Karpas-422 (cell line): ENCODE results near the gene ROBO4. TPM values are rescaled to one million over a fixed set of nuclear protein-coding genes. Genes with fewer than 3 reads are reported as not detected.

ENCODE experiments used
- DNase-seq: peaks from one replicate; pipeline ENCODE4 v3.0.0-alpha.2; 2015
- H2AFZ ChIP-seq: fragments of 200-600 bp; sonication (generic); 2 replicates; pipeline ENCODE4 v1.6.1; 2014; ENCODE audit warnings: antibody characterized with exemption, low read length, mixed read lengths
- H3K27ac ChIP-seq: fragments of 200-600 bp; sonication (generic); 2 replicates; pipeline ENCODE4 v1.5.1; 2014; ENCODE audit warnings: mild to moderate bottlenecking, low read length, moderate library complexity
- H3K27me3 ChIP-seq: fragments of 200-600 bp; sonication (generic); 2 replicates; pipeline ENCODE4 v1.6.1; 2014; ENCODE audit warnings: low read length, mixed read lengths
- H3K36me3 ChIP-seq: fragments of 200-600 bp; sonication (generic); 2 replicates; pipeline ENCODE4 v1.6.1; 2014; ENCODE audit warnings: low read length, mixed read lengths; ENCODE audit not compliant: insufficient read depth
- H3K4me1 ChIP-seq: fragments of 200-600 bp; sonication (generic); 2 replicates; pipeline ENCODE4 v1.6.1; 2014; ENCODE audit warnings: mild to moderate bottlenecking, low read length, mixed read lengths
- H3K4me2 ChIP-seq: fragments of 200-600 bp; sonication (generic); 2 replicates; pipeline ENCODE4 v1.6.1; 2014; ENCODE audit warnings: low read length, low read depth, mild to moderate bottlenecking; ENCODE audit not compliant: poor library complexity, severe bottlenecking
- H3K4me3 ChIP-seq: fragments of 200-600 bp; sonication (generic); 2 replicates; pipeline ENCODE4 v1.5.1; 2014; ENCODE audit warnings: mild to moderate bottlenecking, antibody characterized with exemption, low read length, mixed read lengths
- H3K79me2 ChIP-seq: fragments of 200-600 bp; sonication (generic); 2 replicates; pipeline ENCODE4 v1.6.1; 2014; ENCODE audit warnings: mild to moderate bottlenecking, low read length, mixed read lengths
- H3K9ac ChIP-seq: fragments of 200-600 bp; sonication (generic); 2 replicates; pipeline ENCODE4 v1.6.0; 2014; ENCODE audit warnings: low read length
- H3K9me2 ChIP-seq: fragments of 200-600 bp; sonication (generic), shearing (Covaris generic); replicated peaks from 2 replicates; pipeline ENCODE4 v1.6.0; 2014; ENCODE audit warnings: mild to moderate bottlenecking, low read length, moderate library complexity; ENCODE audit not compliant: insufficient read depth
- H3K9me3 ChIP-seq: fragments of 300-700, 200-600 bp; sonication (generic); 2 replicates; pipeline ENCODE4 v1.6.1; 2014; ENCODE audit warnings: low read length, mixed read lengths
- H4K20me1 ChIP-seq: fragments of 200-600 bp; sonication (generic); 2 replicates; pipeline ENCODE4 v1.6.1; 2014; ENCODE audit warnings: mild to moderate bottlenecking, antibody characterized with exemption, low read length, low read depth; ENCODE audit not compliant: insufficient read depth
- total RNA-seq: library from RNA; depleted of rRNA; stranded (reverse); fragments of >200 nt; shearing (Covaris generic); gene quantifications from 2 replicates; pipeline ENCODE4 v1.2.3, GENCODE V29; 2014; ENCODE audit warnings: low replicate concordance

ROBO4 gene
- total RNA-seq, 1 experiment from 2014 or later, result not detected

DNA sequence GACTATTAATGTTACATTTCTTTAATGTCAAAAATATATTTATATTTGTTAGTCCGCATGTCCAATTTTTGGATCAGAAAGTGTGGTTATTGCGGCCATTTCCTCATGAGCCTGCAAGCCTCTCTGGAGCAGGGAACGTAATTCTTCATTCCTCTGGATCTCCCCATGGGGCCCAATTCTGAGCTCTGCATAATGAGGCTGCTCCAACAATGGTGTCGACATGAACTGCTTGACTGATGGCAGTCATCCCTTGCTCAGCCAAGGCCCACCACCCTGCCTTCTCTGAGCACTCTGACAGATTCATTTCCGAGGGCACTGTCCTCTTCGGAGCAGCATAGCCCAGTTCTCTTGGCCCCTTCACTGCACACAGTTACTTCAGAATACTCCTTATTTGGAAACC lies 41.3 kb upstream of the ROBO4 start:
- H2AFZ ChIP-seq, result no peak overlapping the region
- H3K4me3 ChIP-seq, result no peak overlapping the region
- H3K79me2 ChIP-seq, result no peaks in the 10 kb centered on the region
- H3K4me2 ChIP-seq, result no peak overlapping the region
- H3K36me3 ChIP-seq, result no peaks in the 10 kb centered on the region
- H3K27ac ChIP-seq, result no peak overlapping the region
- H3K9me2 ChIP-seq, result no peaks in the 10 kb centered on the region
- H3K27me3 ChIP-seq, result no peaks in the 10 kb centered on the region
- no peaks in the 10 kb centered on the region for H3K9me3 ChIP-seq
- H3K4me1 ChIP-seq, result no peaks in the 10 kb centered on the region
- H4K20me1 ChIP-seq, result no peaks in the 10 kb centered on the region
- DNase-seq, result no peak
- H3K9ac ChIP-seq, result no peak overlapping the region

DNA sequence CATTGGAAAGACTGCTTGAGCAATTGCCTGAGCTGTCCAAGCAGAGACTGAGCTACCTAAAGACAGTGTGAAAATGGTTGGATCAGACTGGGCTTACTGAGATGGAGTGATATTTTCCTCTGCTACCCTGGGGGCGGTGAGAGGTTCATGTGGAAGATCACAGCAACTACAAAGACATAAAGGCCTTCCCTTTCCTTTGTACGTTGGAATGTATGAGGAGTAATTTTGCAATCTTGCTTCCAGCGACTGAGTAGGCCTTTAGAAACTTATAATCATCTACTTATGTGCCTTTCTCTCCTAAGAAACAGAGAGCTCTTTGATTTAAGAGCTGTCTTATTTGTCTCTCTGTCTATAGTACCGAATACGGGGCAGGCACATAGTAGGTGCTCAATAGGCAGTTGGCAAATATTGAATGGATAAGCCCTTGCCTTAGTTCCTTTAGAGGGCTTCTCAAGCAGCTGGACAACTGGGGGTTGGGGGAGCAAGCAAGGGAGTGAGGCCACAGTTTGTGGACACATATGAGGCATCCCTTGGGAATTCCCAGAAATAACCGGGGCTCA lies 40.6 kb upstream of the ROBO4 start:
- Histone ChIP-seq H2AFZ (no peak overlapping the region), H3K27ac (no peak overlapping the region), H3K4me3 (no peak overlapping the region), H3K27me3 (no peaks in the 10 kb centered on the region), H3K9me3 (no peaks in the 10 kb centered on the region), H3K4me1 (no peaks in the 10 kb centered on the region), H4K20me1 (no peaks in the 10 kb centered on the region), H3K79me2 (no peaks in the 10 kb centered on the region), H3K4me2 (no peak overlapping the region), H3K36me3 (no peaks in the 10 kb centered on the region), H3K9me2 (no peaks in the 10 kb centered on the region), H3K9ac (no peak overlapping the region)
- no peak for DNase-seq

DNA sequence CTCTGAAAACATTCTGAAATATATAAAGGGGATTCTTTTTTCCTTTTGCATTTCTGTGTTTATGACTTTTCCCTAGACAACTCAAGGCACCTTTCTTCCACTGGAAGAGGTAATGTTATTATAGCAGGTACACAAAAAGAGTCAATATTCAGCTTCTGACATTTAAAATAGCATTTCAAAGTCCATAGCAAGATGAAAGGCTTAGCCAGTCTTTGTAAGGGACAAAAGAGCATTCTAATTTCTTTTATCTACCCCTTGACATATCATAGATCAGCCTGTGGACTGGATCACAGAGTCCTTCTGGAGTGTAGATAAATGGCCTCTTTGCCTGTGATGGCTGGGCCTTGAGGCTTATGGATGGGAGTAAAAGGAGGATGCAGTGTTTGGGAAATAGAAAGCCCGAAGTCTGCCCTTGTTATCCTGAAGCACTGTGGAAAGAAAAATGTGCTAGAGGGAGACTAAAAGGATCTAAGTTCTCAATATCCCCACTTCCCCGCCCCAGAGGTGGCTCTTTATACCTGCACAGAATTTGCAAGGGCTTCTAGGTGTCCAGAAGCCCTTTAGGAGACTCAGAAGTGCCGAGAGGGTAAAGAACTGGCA lies 39.8 kb upstream of the ROBO4 start:
- H3K79me2 ChIP-seq, result no peaks in the 10 kb centered on the region
- no peak overlapping the region for H3K27ac ChIP-seq
- H4K20me1 ChIP-seq, result no peaks in the 10 kb centered on the region
- no peaks in the 10 kb centered on the region for H3K27me3 ChIP-seq
- no peaks in the 10 kb centered on the region for H3K9me2 ChIP-seq
- no peak overlapping the region for H3K4me2 ChIP-seq
- DNase-seq, result no peak
- H3K4me1 ChIP-seq, result no peaks in the 10 kb centered on the region
- no peaks in the 10 kb centered on the region for H3K9me3 ChIP-seq
- H3K9ac ChIP-seq, result no peak overlapping the region
- H2AFZ ChIP-seq, result no peak overlapping the region
- no peak overlapping the region for H3K4me3 ChIP-seq
- no peaks in the 10 kb centered on the region for H3K36me3 ChIP-seq

- no peak within 1 kb of the TSS for H2AFZ ChIP-seq
- H3K4me1 ChIP-seq, result no peaks in the 10 kb centered on the region
- no peak within 1 kb of the TSS for H3K4me2 ChIP-seq
- no peak for DNase-seq
- no peak within 1 kb of the TSS for H3K9ac ChIP-seq
- no peaks in the 10 kb centered on the region for H3K36me3 ChIP-seq
- no peaks in the 10 kb centered on the region for H4K20me1 ChIP-seq
- H3K27me3 ChIP-seq, result no peaks in the 10 kb centered on the region
- no peak within 1 kb of the TSS for H3K27ac ChIP-seq
- no peaks in the 10 kb centered on the region for H3K9me3 ChIP-seq
- H3K4me3 ChIP-seq, result no peak within 1 kb of the TSS
- H3K79me2 ChIP-seq, result no peaks in the 10 kb centered on the region
- no peaks in the 10 kb centered on the region for H3K9me2 ChIP-seq
These were observed 38.2 kb upstream of the ROBO4 start, which contains the start of gene HEPACAM for GRCh38 chr11:124935548-124936514. Gene HEPACAM, minus strand, starts transcription at chr11:124936047. Its CDS starts 41 bp downstream, at chr11:124936006.

- no peaks in the 10 kb centered on the region for H3K36me3 ChIP-seq
- H3K4me2 ChIP-seq, result no peak overlapping the region
- no peaks in the 10 kb centered on the region for H3K79me2 ChIP-seq
- H3K4me1 ChIP-seq, result no peaks in the 10 kb centered on the region
- H3K9ac ChIP-seq, result no peak overlapping the region
- DNase-seq, result no peak
- no peaks in the 10 kb centered on the region for H3K27me3 ChIP-seq
- H3K4me3 ChIP-seq, result no peak overlapping the region
- H4K20me1 ChIP-seq, result no peaks in the 10 kb centered on the region
- H3K9me3 ChIP-seq, result no peaks in the 10 kb centered on the region
- no peaks in the 10 kb centered on the region for H3K9me2 ChIP-seq
- no peak overlapping the region for H2AFZ ChIP-seq
- no peak overlapping the region for H3K27ac ChIP-seq
These were observed 37.3 kb upstream of the ROBO4 start for GRCh38 chr11:124934862-124935547.

GRCh38 chr11:124930799-124931198 lies 33.1 kb upstream of the ROBO4 start:
- H3K4me3 ChIP-seq, result no peak overlapping the region
- no peak overlapping the region for H3K27ac ChIP-seq
- H3K36me3 ChIP-seq, result no peaks in the 10 kb centered on the region
- H2AFZ ChIP-seq, result no peak overlapping the region
- DNase-seq, result no peak
- H3K9me2 ChIP-seq, result no peaks in the 10 kb centered on the region
- H3K79me2 ChIP-seq, result no peaks in the 10 kb centered on the region
- H3K4me2 ChIP-seq, result no peak overlapping the region
- H3K9ac ChIP-seq, result no peak overlapping the region
- no peaks in the 10 kb centered on the region for H3K27me3 ChIP-seq
- no peaks in the 10 kb centered on the region for H3K4me1 ChIP-seq
- H4K20me1 ChIP-seq, result no peaks in the 10 kb centered on the region
- H3K9me3 ChIP-seq, result no peaks in the 10 kb centered on the region

DNA sequence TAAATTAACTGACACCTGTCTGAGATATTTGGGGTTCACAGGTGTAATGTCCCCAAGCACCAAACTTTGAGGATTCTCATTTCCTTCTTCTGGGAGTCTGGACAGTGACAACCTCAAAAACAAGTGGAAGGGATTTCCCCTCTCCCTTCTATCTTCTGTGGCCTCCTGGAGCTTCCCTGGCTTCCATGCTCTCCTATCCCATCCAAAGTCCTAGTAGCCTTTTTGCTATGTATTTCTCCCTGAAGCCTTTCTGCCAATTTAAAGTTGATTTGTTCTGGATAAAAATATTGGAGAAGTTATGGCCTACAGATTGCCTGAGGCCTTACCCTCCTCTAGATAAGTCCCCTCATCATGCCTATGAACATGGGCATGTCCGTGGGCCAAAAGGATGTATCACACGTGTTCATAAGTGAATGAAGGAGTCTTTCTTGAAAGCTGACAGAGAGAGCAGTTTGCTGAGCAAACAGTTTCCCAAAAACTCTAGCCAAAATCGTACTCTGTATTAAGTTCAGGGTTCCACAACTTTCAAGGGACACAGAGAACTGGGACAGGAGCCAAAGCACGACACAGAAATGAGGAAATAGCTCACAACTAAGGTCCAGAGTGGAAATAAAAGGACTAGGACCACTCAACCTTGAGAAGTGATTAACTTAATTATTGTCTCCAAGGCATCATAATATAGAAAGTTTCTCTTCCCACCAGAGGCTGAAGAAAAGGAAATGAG lies 31.4 kb upstream of the ROBO4 start:
- Histone ChIP-seq H3K4me3 (no peak overlapping the region), H3K9me3 (no peaks in the 10 kb centered on the region), H4K20me1 (no peaks in the 10 kb centered on the region), H3K36me3 (no peaks in the 10 kb centered on the region), H2AFZ (no peak overlapping the region), H3K9ac (no peak overlapping the region), H3K4me2 (no peak overlapping the region), H3K27ac (no peak overlapping the region), H3K27me3 (no peaks in the 10 kb centered on the region), H3K79me2 (no peaks in the 10 kb centered on the region), H3K9me2 (no peaks in the 10 kb centered on the region), H3K4me1 (no peaks in the 10 kb centered on the region)
- no peak for DNase-seq
